GM18526 (cell line): ENCODE measurements around the gene DGCR2.

Experiments used
- POLR2A ChIP-seq: IDR thresholded peaks from 3 replicates; pipeline ENCODE4 v1.6.1; 2011; ENCODE audit not compliant: insufficient read length; ENCODE audit errors: extremely low read depth

The DGCR2 gene

DNA sequence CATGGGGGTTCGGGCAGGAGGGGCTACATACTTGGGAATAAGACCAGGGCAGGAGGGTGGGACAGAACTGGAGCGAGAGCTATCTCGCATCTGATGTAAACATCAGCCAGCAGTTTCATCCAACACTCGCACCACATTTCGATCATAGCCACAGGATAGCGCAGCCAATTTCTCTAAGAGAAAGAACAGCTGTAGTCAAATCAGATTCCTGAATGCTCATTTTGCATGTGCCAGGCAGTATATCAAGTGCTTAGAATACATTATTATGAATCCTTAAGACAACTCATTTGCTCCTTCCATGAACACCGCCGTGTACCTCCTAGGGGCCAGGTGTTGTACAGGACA, 14.5 kb downstream of the DGCR2 start:
- no peak for TF ChIP-seq POLR2A

GRCh38 chr22:19106886-19107729, 15.1 kb downstream of the DGCR2 start:
- no peak for TF ChIP-seq POLR2A

- TF ChIP-seq POLR2A, result no peak
Measured at GRCh38 chr22:19105867-19106802, 16.1 kb downstream of the DGCR2 start.

DNA sequence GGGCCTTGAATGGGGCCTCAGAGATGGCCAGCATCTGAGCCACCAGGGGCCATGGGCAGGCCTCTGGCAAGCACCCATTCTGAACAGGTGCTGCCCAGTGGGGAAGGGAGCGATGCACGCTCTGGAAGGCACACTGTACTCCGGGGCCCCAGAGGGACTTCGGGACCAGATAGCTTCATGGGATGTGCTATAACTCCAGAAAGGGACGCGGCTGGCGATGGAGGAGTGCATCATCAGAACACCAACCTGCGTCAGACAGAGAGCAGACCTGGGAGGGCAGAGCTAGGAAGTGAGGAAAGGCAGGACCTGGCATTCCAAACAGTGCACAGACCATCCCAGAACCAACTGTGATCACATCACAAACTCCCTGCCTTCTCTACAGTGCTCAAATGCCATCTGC, 16.8 kb downstream of the DGCR2 start:
- no peak for TF ChIP-seq POLR2A

- no peak for TF ChIP-seq POLR2A
Measured at GRCh38 chr22:19103880-19104821, 18.1 kb downstream of the DGCR2 start.

DNA sequence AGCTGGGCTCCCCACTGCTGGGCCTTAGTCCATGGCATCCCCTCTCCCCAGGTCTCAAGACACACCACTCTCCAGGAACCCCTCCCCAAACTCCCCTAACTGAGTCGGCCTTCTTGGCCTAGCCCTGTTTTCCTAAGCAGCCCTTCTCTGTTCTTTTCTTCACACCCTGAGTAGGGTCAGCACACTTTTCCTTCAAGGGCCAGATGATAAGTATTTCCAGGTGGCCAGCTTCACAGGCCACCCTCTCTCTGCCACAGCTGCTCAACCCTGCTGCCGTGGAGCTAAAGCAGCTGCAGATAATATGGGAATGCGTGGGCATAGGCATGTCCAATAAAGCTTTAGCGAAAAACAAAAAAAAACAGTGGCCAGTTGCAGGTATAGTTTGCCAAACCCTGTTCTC, 24.1 kb downstream of the DGCR2 start:
- no peak for TF ChIP-seq POLR2A

DNA sequence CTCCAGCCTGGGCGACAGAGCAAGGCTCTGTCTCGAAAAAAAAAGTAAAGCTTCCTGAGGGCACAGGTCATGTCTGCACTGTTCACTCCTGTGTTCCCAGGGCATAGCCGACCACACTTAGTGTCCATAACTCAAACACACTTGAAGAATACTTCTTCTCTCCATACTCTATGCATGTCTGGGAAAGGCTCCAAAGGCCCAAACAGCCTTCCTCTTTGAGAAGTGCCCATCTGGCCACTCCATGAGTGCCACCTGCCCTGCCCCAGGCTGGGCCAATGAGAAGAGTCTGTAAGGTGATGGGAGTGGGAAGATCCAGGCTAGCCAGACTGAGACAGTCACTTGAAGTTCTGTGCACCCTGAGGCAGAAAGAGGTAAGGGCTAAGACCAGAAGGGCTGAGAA, 24.7 kb downstream of the DGCR2 start:
- TF ChIP-seq POLR2A, result no peak

DNA sequence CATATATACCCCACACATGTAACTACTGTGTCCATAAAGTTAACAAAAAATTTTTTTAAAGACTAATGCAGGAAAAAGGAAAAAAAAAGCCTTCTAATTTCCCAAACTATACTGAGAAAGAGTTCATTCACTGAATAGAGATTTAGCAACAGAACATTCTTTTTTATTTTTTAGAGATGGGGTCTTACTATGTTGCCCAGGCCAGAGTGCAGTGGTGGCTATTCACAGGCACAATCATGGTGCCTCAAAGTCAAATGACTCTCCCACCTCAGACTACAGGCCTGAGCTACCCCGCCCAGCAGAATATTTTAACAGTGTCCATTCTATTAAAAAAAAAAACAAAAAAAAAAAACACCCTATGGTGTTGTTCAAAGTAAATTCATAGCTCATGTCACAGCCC, 25.7 kb downstream of the DGCR2 start:
- no peak for TF ChIP-seq POLR2A

- no peak for TF ChIP-seq POLR2A
Measured at GRCh38 chr22:19094393-19094997, 27.7 kb downstream of the DGCR2 start.

GRCh38 chr22:19092725-19093124, 29.5 kb downstream of the DGCR2 start:
- no peak for TF ChIP-seq POLR2A

DNA sequence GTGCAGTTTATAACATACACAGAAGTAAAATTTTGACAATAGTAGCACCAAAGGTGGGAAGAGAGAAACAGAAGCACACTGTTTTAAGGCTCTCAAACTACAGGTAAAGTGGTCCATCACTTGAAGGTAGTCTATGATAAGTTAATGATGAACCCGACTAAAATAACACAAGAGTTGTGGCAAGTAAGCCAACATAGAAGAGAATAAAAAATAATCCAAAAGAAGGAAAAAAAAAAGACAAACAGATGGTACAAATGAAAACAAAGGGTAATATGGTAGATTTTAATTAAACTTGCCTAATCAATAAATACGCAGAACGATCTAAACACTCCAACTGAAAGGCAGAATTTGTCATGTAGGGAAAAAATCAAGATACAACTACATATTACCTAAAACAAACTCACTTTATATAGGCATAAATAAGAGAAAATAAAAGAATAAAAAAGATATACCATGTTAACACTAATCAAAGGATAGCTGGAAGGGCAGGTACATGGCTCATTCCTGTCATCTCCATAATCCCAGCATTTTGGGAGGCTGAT, 31.6 kb downstream of the DGCR2 start:
- TF ChIP-seq POLR2A, result no peak

DNA sequence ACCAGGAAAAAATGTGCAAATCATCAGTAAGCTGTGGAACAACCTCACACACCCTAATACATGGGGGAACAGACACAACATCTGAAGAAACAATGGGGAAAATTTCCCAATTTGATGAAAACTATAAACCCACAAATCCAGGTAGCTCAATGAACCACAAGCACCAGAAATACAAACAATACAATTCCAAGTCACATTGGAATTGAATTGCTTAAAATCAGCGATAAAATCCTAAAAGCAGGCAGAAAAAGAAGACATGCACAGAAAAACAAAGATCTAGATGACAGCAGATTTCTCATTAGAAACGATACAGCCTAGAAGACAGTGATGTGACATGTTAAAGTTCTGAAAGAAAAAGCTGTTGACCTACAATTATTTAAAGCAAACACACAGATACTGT, 32.0 kb downstream of the DGCR2 start:
- no peak for TF ChIP-seq POLR2A

DNA sequence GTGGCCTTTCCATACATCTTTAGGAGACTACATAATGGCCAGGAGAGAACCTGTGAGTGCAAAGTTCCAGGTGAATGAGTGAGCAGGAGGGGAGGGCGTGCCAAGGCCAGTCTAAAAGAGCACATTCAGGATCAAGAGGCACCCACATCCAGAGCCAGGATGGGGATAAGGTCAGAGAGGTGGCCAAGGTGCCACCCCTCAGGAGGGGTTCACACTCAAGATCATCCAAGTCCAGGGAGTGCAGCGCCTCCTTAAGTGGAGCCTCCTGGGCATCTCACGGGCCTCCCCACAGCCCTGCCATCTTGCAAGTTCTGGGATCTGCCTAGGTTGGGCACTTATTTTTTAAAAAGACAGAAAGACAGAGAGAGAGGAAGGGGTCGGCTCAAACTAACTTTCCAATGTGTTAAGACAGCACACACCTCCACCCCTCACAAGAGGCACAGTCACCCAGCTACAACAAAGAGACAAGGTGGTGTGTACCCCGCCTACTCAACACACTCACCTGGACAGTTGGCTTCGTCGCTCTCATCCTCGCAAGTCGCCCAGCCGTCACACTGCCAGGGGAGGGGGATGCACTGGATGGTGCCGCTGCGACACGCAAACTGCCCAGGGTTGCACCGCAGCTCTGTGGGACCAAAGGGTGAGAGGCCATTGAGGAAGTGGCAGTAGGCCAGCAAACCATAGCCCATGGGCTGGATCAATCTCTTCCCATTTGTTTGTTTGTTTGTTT, 33.2 kb downstream of the DGCR2 start:
- TF ChIP-seq POLR2A, result no peak

DNA sequence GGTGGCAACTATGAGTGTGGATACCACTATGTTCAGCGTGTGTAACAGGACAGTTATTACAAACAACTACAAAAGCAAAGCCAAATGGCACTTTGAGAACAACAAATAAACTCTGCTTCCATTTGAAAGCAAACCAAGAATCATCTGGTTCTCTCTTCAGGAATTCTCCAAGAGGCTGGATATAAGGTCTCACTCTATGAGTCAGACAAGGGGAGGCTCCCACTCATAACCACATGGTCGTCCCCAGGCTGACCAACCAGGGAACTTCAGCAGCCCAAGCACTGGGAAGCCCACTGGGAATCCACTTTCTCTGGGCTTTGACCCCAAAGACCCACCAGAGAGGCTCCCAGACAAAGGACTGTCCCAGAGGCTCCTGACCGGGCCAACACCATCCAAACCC, 35.3 kb downstream of the DGCR2 start:
- TF ChIP-seq POLR2A, result no peak
